Measurements from ENCODE around the gene SPTBN4.

The SPTBN4 gene

DNA sequence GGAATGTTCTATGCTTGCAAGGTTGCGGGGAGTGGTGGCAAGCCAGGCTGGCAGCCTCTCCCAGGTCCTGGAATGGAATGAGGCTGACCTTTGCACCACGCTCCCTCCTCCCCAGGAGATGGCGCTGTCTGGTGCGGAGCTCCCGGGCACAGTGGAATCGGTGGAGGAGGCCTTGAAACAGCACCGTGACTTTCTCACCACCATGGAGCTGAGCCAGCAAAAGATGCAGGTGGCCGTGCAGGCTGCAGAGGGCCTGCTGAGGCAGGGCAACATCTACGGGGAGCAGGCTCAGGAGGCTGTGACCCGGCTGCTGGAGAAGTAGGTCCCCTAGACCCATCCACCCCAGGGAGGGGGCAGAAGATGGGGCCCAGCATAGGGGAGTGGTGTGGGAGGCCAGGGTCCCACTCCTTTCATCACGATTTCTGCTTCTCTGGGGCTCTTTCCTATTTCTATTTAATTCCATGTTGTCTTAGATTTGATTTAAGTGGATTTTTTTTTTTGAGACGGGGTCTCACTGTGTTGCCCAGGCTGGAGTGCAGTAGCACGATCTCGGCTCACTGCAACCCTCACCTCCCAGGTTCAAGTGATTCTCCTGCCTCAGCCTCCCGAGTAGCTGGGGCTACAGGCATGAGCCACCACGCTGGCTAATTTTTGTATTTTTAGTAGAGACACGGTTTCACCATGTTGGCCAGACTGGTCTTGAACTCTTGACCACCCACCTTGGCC lies 56.7 kb downstream of the SPTBN4 start:
- DNase-seq (ENCODE audit: low read depth, low spot score), result peak; percentile 31
- H3K4me3 ChIP-seq (ENCODE audit: low read depth, low read length), result no peak overlapping the region
- in situ Hi-C loops (cut with HindIII; ENCODE audit: low sequenced_read_pairs), result no loop called here
- TF ChIP-seq, protein P1, sequence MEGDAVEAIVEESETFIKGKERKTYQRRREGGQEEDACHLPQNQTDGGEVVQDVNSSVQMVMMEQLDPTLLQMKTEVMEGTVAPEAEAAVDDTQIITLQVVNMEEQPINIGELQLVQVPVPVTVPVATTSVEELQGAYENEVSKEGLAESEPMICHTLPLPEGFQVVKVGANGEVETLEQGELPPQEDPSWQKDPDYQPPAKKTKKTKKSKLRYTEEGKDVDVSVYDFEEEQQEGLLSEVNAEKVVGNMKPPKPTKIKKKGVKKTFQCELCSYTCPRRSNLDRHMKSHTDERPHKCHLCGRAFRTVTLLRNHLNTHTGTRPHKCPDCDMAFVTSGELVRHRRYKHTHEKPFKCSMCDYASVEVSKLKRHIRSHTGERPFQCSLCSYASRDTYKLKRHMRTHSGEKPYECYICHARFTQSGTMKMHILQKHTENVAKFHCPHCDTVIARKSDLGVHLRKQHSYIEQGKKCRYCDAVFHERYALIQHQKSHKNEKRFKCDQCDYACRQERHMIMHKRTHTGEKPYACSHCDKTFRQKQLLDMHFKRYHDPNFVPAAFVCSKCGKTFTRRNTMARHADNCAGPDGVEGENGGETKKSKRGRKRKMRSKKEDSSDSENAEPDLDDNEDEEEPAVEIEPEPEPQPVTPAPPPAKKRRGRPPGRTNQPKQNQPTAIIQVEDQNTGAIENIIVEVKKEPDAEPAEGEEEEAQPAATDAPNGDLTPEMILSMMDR (IDR thresholded peaks at IDR 0.05; ENCODE audit: low read depth, low read length), result peak; percentile 71

DNA sequence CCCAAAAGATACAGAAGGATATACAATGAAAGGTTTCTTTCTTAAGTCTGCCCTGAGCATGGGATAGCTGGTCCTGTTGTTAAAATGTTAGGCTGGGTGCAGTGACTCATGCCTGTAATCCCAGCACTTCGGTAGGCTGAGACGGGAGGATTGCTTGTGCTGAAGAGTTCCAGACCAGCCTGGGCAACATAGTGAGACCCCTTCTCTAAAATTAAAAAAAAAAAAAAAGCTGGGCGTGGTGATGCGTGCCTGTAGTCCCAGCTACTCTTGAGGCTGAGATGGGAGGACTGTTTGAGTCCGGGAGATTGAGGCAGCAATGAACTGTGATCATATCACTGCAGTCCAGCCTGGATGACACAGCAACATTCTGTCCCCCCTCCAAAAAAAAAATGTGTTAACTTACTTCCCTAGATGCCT lies 57.3 kb downstream of the SPTBN4 start:
- H3K4me3 ChIP-seq (ENCODE audit: low read depth, low read length), result no peak overlapping the region
- DNase-seq (ENCODE audit: low read depth, low spot score), result no peak

DNA sequence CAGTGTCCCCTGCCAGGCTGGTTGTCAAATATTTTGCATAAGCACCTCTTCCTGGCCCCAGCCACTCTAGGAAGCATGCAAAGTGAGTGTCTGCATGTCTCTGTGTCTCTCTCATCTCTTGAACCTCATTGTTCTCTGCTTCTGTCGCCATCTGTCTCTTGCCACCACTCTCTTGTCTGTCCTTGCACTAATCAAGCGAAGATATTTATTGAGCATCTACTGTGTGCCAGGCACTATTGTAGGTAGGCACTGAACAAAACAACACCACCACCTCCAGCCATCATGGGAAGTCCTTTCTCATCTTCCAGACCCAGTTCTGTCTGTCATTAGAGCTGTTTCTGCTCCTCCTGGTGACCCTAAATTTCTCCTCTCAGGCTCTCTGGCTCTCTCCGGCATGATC lies 57.9 kb downstream of the SPTBN4 start:
- no peak for DNase-seq (ENCODE audit: low read depth, low spot score)
- TF ChIP-seq, protein P1 (IDR thresholded peaks at IDR 0.05; ENCODE audit: low read depth, low read length), result no peak
- H3K4me3 ChIP-seq (ENCODE audit: low read depth, low read length), result no peak overlapping the region
- in situ Hi-C loops (cut with HindIII; ENCODE audit: low sequenced_read_pairs), result no loop called here

More for the DNA sequence above, 57.3 kb downstream of the SPTBN4 start:
- TF ChIP-seq, protein P1 (IDR thresholded peaks at IDR 0.05; ENCODE audit: low read depth, low read length), result no peak
- in situ Hi-C loops (cut with HindIII; ENCODE audit: low sequenced_read_pairs), result no loop called here

DNA sequence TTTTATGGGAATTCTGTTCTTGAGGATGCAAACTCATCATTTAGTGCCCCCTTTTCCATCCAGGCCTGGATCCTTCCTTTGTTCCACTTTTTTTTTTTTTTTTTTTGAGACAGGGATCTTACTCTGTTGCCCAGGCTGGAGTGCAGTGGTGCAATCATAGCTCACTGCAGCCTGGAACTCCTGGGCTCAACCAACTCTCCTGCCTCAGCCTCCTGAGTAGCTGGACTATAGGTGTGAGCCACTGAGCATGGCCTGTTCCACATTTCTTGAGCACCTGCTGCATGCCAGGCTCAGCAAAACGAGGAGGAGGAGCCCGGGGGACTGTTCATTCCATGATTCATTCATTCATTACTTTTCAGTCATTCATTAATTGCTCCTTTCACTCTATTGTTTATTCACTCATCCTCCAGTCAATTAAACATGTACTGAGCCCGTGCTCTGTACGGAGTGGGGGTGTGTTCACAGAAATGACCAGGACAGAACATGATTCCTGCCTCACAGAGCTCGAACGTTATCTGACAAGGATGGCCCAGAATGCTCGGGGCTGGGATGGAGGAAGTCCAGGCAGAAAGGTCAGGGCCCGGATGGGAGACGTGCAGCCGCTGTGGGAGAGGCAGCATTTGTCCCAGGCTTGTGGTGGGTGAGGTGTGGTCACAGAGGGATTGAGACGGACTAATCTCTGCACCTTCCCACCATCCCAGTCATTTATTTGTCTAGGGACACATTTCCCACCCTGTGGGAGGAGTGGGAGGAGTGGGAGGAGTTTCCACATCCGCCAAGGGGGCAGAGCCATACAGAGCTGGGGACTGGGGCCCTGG lies 58.6 kb downstream of the SPTBN4 start:
- TF ChIP-seq, protein P1 (IDR thresholded peaks at IDR 0.05; ENCODE audit: low read depth, low read length), result no peak
- in situ Hi-C loops (cut with HindIII; ENCODE audit: low sequenced_read_pairs), result no loop called here
- DNase-seq (ENCODE audit: low read depth, low spot score), result no peak
- no peak overlapping the region for H3K4me3 ChIP-seq (ENCODE audit: low read depth, low read length)

DNA sequence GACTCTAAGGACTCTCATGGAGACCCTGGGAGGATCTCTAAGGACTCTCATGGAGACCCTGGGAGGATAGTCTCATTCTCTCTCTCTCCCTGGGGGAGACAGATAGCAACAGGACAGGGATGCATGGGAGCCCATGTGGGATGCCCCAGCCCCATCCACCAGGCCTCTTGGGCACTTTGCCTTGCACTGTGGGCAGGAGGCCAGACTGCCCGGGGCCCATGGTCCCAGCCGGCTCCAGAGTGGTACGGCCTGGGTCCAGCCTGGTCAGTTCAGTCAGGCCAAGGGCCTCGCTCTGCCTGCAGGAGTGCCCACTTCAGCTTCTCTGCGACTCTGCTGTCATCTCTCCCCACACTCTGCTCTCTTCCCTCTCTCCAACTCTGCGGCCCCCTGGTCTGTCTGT lies 61.3 kb downstream of the SPTBN4 start:
- TF ChIP-seq, protein P1 (IDR thresholded peaks at IDR 0.05; ENCODE audit: low read depth, low read length), result no peak
- H3K4me3 ChIP-seq (ENCODE audit: low read depth, low read length), result no peak overlapping the region
- DNase-seq (ENCODE audit: low read depth, low spot score), result no peak
- in situ Hi-C loops (cut with HindIII; ENCODE audit: low sequenced_read_pairs), result no loop called here

DNA sequence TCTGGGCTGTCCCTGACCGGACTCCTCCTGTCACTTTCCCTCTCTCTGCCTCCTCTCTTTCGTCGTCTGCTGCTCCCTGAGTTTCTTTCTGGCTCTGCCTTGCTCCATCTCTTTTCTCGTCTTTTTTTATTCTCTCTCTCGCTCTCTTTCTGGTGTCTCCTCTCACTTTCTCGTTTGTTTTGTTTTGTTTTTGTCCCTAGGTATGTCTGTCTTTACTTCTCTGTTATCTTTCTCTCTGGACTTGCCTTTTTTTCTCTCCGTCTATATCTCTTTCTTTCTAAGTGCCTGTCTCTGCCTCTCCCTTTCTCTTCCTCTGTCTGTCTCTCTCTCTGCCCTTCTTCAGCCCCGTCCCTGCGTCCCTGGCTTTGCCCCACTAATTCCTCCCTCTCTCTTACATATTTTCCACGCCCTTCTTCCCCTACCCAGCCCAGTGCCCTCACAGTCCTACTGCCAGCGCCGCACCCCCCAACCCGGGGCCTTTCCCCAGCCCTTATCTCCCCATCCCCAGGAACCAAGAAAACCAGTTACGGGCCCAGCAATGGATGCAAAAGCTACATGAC lies 61.8 kb downstream of the SPTBN4 start:
- in situ Hi-C loops (cut with HindIII; ENCODE audit: low sequenced_read_pairs), result no loop called here
- no peak for DNase-seq (ENCODE audit: low read depth, low spot score)
- TF ChIP-seq, protein P1 (IDR thresholded peaks at IDR 0.05; ENCODE audit: low read depth, low read length), result no peak
- H3K4me3 ChIP-seq (ENCODE audit: low read depth, low read length), result no peak overlapping the region

All from astrocyte of the spinal cord (primary cell).